HEK293 (cell line): ENCODE data around the gene CHMP4B.

Experiments
- CTCF ChIA-PET: fragments of 350-600 bp; formaldehyde crosslinking; extraction: SDS; loops from one replicate; lab custom pipeline; 2021; ENCODE audit warnings: antibody characterized with exemption; lab: Yijun Ruan, JAX
- POLR2A ChIA-PET: fragments of 300-600 bp; formaldehyde crosslinking; extraction: SDS; loops from one replicate; lab custom pipeline; 2020; ENCODE audit warnings: antibody characterized with exemption, inconsistent platforms; lab: Yijun Ruan, JAX
- H3K27ac ChIP-seq: fragments of 200-500 bp; sonication (Bioruptor generic); 2 replicates; pipeline ENCODE4 v1.5.1; 2014; ENCODE audit warnings: low read depth, low read length, control low read depth, inconsistent platforms; ENCODE audit errors: extremely low read depth
- H3K36me3 ChIP-seq, 2 experiments: fragments of 200-500 bp in 1 of 2; sonication (Bioruptor generic) in 1 of 2; 1 replicate in 1 of 2; 2 replicates in 1 of 2; pipeline ENCODE4 v1.5.1; 2014 to 2017; ENCODE audit warnings: inconsistent platforms in 2 of 2, low read length in 2 of 2; ENCODE audit not compliant: control insufficient read depth in 2 of 2, insufficient read depth in 1 of 2
- H3K4me1 ChIP-seq: fragments of 200-500 bp; sonication (Bioruptor generic); 2 replicates; pipeline ENCODE4 v1.5.1; 2014; ENCODE audit warnings: mild to moderate bottlenecking, low read length, inconsistent platforms; ENCODE audit not compliant: control insufficient read depth, insufficient read depth
- H3K4me3 ChIP-seq: 2 replicates; pipeline ENCODE4 v1.5.1; 2011; ENCODE audit warnings: low read depth, mild to moderate bottlenecking, control low read depth, low read length, moderate library complexity
- H3K9me3 ChIP-seq: fragments of 200-500 bp; sonication (Bioruptor generic); 2 replicates; pipeline ENCODE4 v1.5.1; 2014; ENCODE audit warnings: low read depth, low read length, inconsistent platforms; ENCODE audit not compliant: control insufficient read depth, insufficient read depth
- HOXD13 ChIP-seq: sonication (generic); formaldehyde crosslinking; IDR thresholded peaks from 2 replicates; pipeline ENCODE4 v1.8.0; 2022; ENCODE audit warnings: missing genetic modification reagents, borderline replicate concordance
- KLF16 ChIP-seq: fragments of 450-650 bp; formaldehyde crosslinking; IDR thresholded peaks from 2 replicates; pipeline ENCODE4 v1.5.1; 2017; ENCODE audit warnings: missing biosample characterization, missing genetic modification characterization
- SCRT1 ChIP-seq: fragments of 450-650 bp; formaldehyde crosslinking; IDR thresholded peaks from 2 replicates; pipeline ENCODE4 v1.5.1; 2016; ENCODE audit warnings: missing biosample characterization, missing genetic modification characterization, borderline replicate concordance
- WT1 ChIP-seq: fragments of 450-650 bp; formaldehyde crosslinking; IDR thresholded peaks from 2 replicates; pipeline ENCODE4 v1.5.1; 2016; ENCODE audit warnings: missing biosample characterization, missing genetic modification characterization
- ZIC2 ChIP-seq: fragments of 450-650 bp; formaldehyde crosslinking; IDR thresholded peaks from 2 replicates; pipeline ENCODE4 v1.5.1; 2016; ENCODE audit warnings: missing biosample characterization, missing genetic modification characterization
- ZNF132 ChIP-seq: fragments of 450-650 bp; formaldehyde crosslinking; IDR thresholded peaks from 2 replicates; pipeline ENCODE4 v1.5.1; 2017; ENCODE audit warnings: missing biosample characterization, missing genetic modification characterization, borderline replicate concordance
- ZNF148 ChIP-seq: fragments of 450-650 bp; formaldehyde crosslinking; IDR thresholded peaks from 2 replicates; pipeline ENCODE4 v1.5.0; 2017; ENCODE audit warnings: missing biosample characterization, missing genetic modification characterization, borderline replicate concordance
- ZNF341 ChIP-seq: fragments of 450-650 bp; formaldehyde crosslinking; IDR thresholded peaks from 2 replicates; pipeline ENCODE4; 2016; ENCODE audit warnings: low read depth, missing biosample characterization, missing genetic modification characterization
- ZNF398 ChIP-seq: fragments of 450-650 bp; formaldehyde crosslinking; IDR thresholded peaks from 2 replicates; pipeline ENCODE4 v1.5.1; 2017; ENCODE audit warnings: missing biosample characterization, missing genetic modification characterization
- ZNF48 ChIP-seq: fragments of 450-650 bp; formaldehyde crosslinking; IDR thresholded peaks from 2 replicates; pipeline ENCODE4 v1.5.1; 2016; ENCODE audit warnings: missing biosample characterization, missing genetic modification characterization
- ZNF513 ChIP-seq: fragments of 450-650 bp; IDR thresholded peaks from 2 replicates; pipeline ENCODE4 v1.5.1; 2018; ENCODE audit warnings: missing biosample characterization, missing genetic modification characterization
- ZNF514 ChIP-seq: fragments of 450-650 bp; formaldehyde crosslinking; IDR thresholded peaks from 2 replicates; pipeline ENCODE4 v1.5.1; 2016; ENCODE audit warnings: missing biosample characterization, missing genetic modification characterization
- ZNF518A ChIP-seq: fragments of 450-650 bp; formaldehyde crosslinking; conservative IDR thresholded peaks from 2 replicates; pipeline ENCODE4 v1.5.1; 2016; ENCODE audit warnings: low read depth, missing biosample characterization, missing genetic modification characterization
- ZNF555 ChIP-seq: fragments of 450-650 bp; formaldehyde crosslinking; conservative IDR thresholded peaks from 2 replicates; pipeline ENCODE4 v1.5.1; 2017; ENCODE audit warnings: missing biosample characterization, mild to moderate bottlenecking, missing genetic modification characterization, inconsistent platforms
- ZNF624 ChIP-seq: fragments of 450-650 bp; formaldehyde crosslinking; IDR thresholded peaks from 2 replicates; pipeline ENCODE4 v1.5.1; 2017; ENCODE audit warnings: missing biosample characterization, missing genetic modification characterization
- ZNF692 ChIP-seq: fragments of 450-650 bp; formaldehyde crosslinking; IDR thresholded peaks from 2 replicates; pipeline ENCODE4 v1.5.1; 2016; ENCODE audit warnings: missing biosample characterization, missing genetic modification characterization
- ZNF701 ChIP-seq: fragments of 450-650 bp; formaldehyde crosslinking; IDR thresholded peaks from 2 replicates; pipeline ENCODE4 v1.5.1; 2016; ENCODE audit warnings: missing biosample characterization, missing genetic modification characterization
- ZNF792 ChIP-seq: fragments of 450-650 bp; formaldehyde crosslinking; IDR thresholded peaks from 2 replicates; pipeline ENCODE4 v1.5.1; 2016; ENCODE audit warnings: missing biosample characterization, missing genetic modification characterization
- ZSCAN30 ChIP-seq: fragments of 450-650 bp; IDR thresholded peaks from 2 replicates; pipeline ENCODE4 v1.5.1; 2018; ENCODE audit warnings: missing biosample characterization, mild to moderate bottlenecking, missing genetic modification characterization, moderate library complexity
- TF ChIP-seq, protein P1 (sequence below): fragments of 450-650 bp; formaldehyde crosslinking; IDR thresholded peaks from 2 replicates; pipeline ENCODE4 v1.5.1; 2016; ENCODE audit warnings: missing biosample characterization, missing genetic modification characterization

CHMP4B gene

GRCh38 chr20:33816191-33816590 lies 5.0 kb downstream of the CHMP4B start (continued):
- TF ChIP-seq ZNF148 (no peak), ZNF555 (tag by site-specific recombination) (no peak), ZNF48 (tag by site-specific recombination) (no peak), ZSCAN30 (tag by site-specific recombination) (no peak), ZNF513 (tag by site-specific recombination) (no peak), HOXD13 (CRISPR knock-in tag) (no peak), ZIC2 (tag by site-specific recombination) (no peak), ZNF341 (no peak)

- H3K27ac ChIP-seq: no peak overlapping the region
- H3K36me3 ChIP-seq: peaks cover 0 to 14% of the 10 kb centered on the region in 2 experiments; a peak in 1 of 3 replicates
- no peaks in the 10 kb centered on the region for H3K9me3 ChIP-seq
- TF ChIP-seq ZNF624 (tag by site-specific recombination) (no peak), SCRT1 (tag by site-specific recombination) (no peak), ZNF701 (no peak), ZNF518A (tag by site-specific recombination) (no peak), ZNF132 (tag by site-specific recombination) (no peak)
- CTCF ChIA-PET: interaction anchor here (1.2 kb wide), 1 partner anchor 25 kb away, joined by 4 read pairs; no protein-coding TSS in a partner anchor
- POLR2A ChIA-PET: no interaction called here
- H3K4me3 ChIP-seq: no peak overlapping the region
- no peaks in the 10 kb centered on the region for H3K4me1 ChIP-seq
Measured at GRCh38 chr20:33817411-33817810, 6.3 kb downstream of the CHMP4B start.

- Histone ChIP-seq H3K36me3 (peaks cover 0 to 12% of the 10 kb centered on the region in 2 experiments; a peak in 1 of 3 replicates), H3K27ac (no peak overlapping the region), H3K4me1 (no peaks in the 10 kb centered on the region), H3K9me3 (no peaks in the 10 kb centered on the region), H3K4me3 (no peak overlapping the region)
- ChIA-PET CTCF (no interaction called here), POLR2A (interaction anchor here (1.0 kb wide), 1 partner anchor 8 kb away, joined by 4 read pairs; the partner anchor contains the start of gene CHMP4B)
- TF ChIP-seq ZNF792 (tag by site-specific recombination) (no peak), KLF16 (tag by site-specific recombination) (no peak), WT1 (no peak), ZNF692 (tag by site-specific recombination) (no peak), ZNF514 (tag by site-specific recombination) (no peak), ZNF341 (no peak), ZNF398 (tag by site-specific recombination) (no peak)
- TF ChIP-seq, protein P1, sequence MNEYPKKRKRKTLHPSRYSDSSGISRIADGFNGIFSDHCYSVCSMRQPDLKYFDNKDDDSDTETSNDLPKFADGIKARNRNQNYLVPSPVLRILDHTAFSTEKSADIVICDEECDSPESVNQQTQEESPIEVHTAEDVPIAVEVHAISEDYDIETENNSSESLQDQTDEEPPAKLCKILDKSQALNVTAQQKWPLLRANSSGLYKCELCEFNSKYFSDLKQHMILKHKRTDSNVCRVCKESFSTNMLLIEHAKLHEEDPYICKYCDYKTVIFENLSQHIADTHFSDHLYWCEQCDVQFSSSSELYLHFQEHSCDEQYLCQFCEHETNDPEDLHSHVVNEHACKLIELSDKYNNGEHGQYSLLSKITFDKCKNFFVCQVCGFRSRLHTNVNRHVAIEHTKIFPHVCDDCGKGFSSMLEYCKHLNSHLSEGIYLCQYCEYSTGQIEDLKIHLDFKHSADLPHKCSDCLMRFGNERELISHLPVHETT: no peak
Measured at GRCh38 chr20:33819456-33819855, 8.3 kb downstream of the CHMP4B start.
